DMS114 treated with DMSO at 0.1 percent for 48 hours (cell line): ENCODE data around the gene PAGE2.
"Not testable (repeated sequence)": the region's sequence is repeated elsewhere in the genome, so short reads cannot be mapped to it uniquely, and the experiment has no call there.

ENCODE experiments used
- DNase-seq: peaks from one replicate; lab custom pipeline; 2025; ENCODE audit not compliant: unreplicated experiment; lab: John Stamatoyannopoulos, UW

PAGE2 gene

DNA sequence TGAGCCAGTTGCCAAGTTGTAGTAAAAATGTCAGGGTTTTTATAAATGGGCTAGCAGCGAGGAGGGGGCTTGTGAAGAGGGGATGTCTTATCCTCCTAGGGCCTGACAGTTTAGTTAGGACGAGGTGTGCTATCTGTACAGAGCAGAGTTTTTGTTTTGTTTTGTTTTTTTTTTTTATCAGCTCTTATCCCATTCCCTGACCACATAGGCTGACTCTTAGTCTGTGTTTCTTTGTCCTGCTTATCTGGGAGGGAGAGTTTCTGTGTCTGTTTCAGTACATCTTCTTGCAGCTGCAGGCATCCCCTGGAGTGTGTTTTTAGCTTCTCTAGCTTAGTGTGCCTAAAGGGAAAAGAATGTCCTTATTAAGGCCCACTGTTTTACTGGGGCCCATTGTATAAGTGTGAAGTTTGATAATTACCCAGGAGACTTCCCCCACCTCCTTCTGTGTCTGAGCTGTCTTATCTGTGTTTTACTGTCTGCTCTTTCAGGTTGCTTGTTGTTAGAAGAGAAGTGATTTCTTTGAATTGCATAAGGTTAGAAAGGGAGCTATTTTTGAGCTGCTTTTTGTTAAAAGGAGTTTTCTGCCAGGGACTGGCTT, 32.0 kb downstream of the PAGE2 start:
- no peak for DNase-seq

- no peak for DNase-seq
These were observed 35.1 kb downstream of the PAGE2 start for GRCh38 chrX:55123900-55124299.

DNA sequence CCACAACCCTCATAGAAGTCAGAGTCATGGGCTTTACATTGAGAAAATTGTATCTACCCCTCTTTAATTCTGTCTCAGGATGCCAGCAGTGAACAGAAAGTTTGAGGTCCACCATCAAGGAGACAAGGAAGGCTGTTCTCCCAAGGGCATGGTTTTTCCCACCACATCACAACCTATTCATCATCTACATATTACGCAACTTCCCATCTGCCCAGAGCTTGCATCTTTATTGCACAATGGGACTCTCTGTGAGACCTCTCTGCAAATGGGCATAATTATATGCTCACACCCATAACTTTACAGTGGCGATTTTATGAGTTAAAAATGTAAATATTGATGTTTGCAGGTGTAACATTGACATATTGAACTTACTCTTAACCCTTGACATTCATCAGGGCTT, 38.9 kb downstream of the PAGE2 start:
- no peak for DNase-seq

GRCh38 chrX:55129361-55129760, 40.5 kb downstream of the PAGE2 start:
- DNase-seq: no peak

GRCh38 chrX:55130481-55130880, 41.7 kb downstream of the PAGE2 start:
- no peak for DNase-seq

- no peak for DNase-seq
These were observed 43.6 kb downstream of the PAGE2 start for GRCh38 chrX:55132416-55132815.

GRCh38 chrX:55135171-55135570, 46.4 kb downstream of the PAGE2 start:
- peak; percentile 1 for DNase-seq

- not testable (repeated sequence) for DNase-seq
These were observed 52.0 kb downstream of the PAGE2 start for GRCh38 chrX:55140800-55141199.
